Cardiac muscle cell (in vitro differentiated cells and primary cell): Measurements from ENCODE around the gene SETDB2. TPM values are rescaled to one million over a fixed set of nuclear protein-coding genes. Genes with fewer than 3 reads are reported as not detected.

ENCODE experiments used
- DNase-seq, 2 donors: peaks; one replicate each; pipeline versions ENCODE4 v3.0.0 to v3.0.0-alpha.2; 2010 to 2017; ENCODE audit warnings: low read depth in 1 of 2, low spot score in 1 of 2
- H3K27ac ChIP-seq: fragments of 200-600 bp; sonication (generic); 2 replicates; pipeline ENCODE4 v1.5.1; 2016
- H3K27me3 ChIP-seq: fragments of 200-600 bp; sonication (generic); 2 replicates; pipeline ENCODE4 v1.6.0; 2016; ENCODE audit warnings: control low read depth
- H3K36me3 ChIP-seq: fragments of 200-600 bp; sonication (generic); 2 replicates; pipeline ENCODE4 v1.5.1; 2016; ENCODE audit warnings: control low read depth
- H3K4me1 ChIP-seq: fragments of 200-600 bp; sonication (generic); 2 replicates; pipeline ENCODE4 v1.8.1; 2017; ENCODE audit warnings: low read depth, mild to moderate bottlenecking, mixed run types
- H3K4me3 ChIP-seq: fragments of 200-600 bp; sonication (generic); 2 replicates; pipeline ENCODE4 v1.5.1; 2016; ENCODE audit warnings: mild to moderate bottlenecking
- H3K9me3 ChIP-seq: fragments of 200-600 bp; sonication (generic); 2 replicates; pipeline ENCODE4 v1.5.1; 2017; ENCODE audit warnings: low read depth, mild to moderate bottlenecking, control low read depth
- CTCF ChIP-seq: IDR thresholded peaks from 2 replicates; pipeline ENCODE4 v1.5.1; 2012; ENCODE audit warnings: low read depth, mild to moderate bottlenecking, low read length
- polyA plus RNA-seq: library from polyadenylated mRNA; unstranded; fragments of >200 nt; fragmentation: Nextera tagmentation; extraction: Ambion mirVana; gene quantifications from 2 replicates; pipeline ENCODE4 v1.2.1, GENCODE V29; 2016
- total RNA-seq: library from RNA; depleted of rRNA; stranded (reverse); fragments of >200 nt; gene quantifications from 2 replicates; pipeline ENCODE4 v1.2.3, GENCODE V29; 2016

The SETDB2 gene
- total and polyA plus RNA-seq, 2 experiments from 2014 or later = 7.5 to 12.4 TPM

- Histone ChIP-seq H3K4me1 (peaks cover 17% of the 10 kb centered on the region), H3K9me3 (no peaks in the 10 kb centered on the region), H3K36me3 (no peaks in the 10 kb centered on the region), H3K27ac (no peak overlapping the region), H3K27me3 (no peaks in the 10 kb centered on the region), H3K4me3 (no peak overlapping the region)
- TF ChIP-seq CTCF = no peak
- no peak for DNase-seq
These were observed 39.9 kb upstream of the SETDB2 start for GRCh38 chr13:49403996-49404702.

- no peaks in the 10 kb centered on the region for H3K9me3 ChIP-seq
- no peak overlapping the region for H3K27ac ChIP-seq
- no peak overlapping the region for H3K4me3 ChIP-seq
- DNase-seq = no peak
- peaks cover 12% of the 10 kb centered on the region for H3K4me1 ChIP-seq
- H3K36me3 ChIP-seq = no peaks in the 10 kb centered on the region
- no peaks in the 10 kb centered on the region for H3K27me3 ChIP-seq
- no peak for TF ChIP-seq CTCF
These were observed 39.4 kb upstream of the SETDB2 start for GRCh38 chr13:49404703-49405020.

GRCh38 chr13:49407068-49407467, 37.0 kb upstream of the SETDB2 start:
- TF ChIP-seq CTCF = no peak

GRCh38 chr13:49407936-49408335, 36.1 kb upstream of the SETDB2 start:
- Histone ChIP-seq H3K9me3 (no peaks in the 10 kb centered on the region), H3K27me3 (no peaks in the 10 kb centered on the region), H3K27ac (no peak overlapping the region), H3K4me3 (no peak overlapping the region), H3K36me3 (no peaks in the 10 kb centered on the region), H3K4me1 (peaks cover 9% of the 10 kb centered on the region)
- no peak for DNase-seq
- no peak for TF ChIP-seq CTCF

More at GRCh38 chr13:49407068-49407467, 37.0 kb upstream of the SETDB2 start:
- DNase-seq = no peak
- H3K9me3 ChIP-seq = no peaks in the 10 kb centered on the region
- H3K4me3 ChIP-seq = no peak overlapping the region
- no peaks in the 10 kb centered on the region for H3K36me3 ChIP-seq
- H3K4me1 ChIP-seq = peaks cover 12% of the 10 kb centered on the region
- no peaks in the 10 kb centered on the region for H3K27me3 ChIP-seq
- H3K27ac ChIP-seq = no peak overlapping the region

- H3K27me3 ChIP-seq = no peaks in the 10 kb centered on the region
- no peak for TF ChIP-seq CTCF
- DNase-seq = no peak
These were observed 35.1 kb upstream of the SETDB2 start for GRCh38 chr13:49409008-49409407.

GRCh38 chr13:49410006-49410405, 34.1 kb upstream of the SETDB2 start:
- no peak for TF ChIP-seq CTCF
- Histone ChIP-seq H3K27me3 (no peaks in the 10 kb centered on the region), H3K4me1 (peaks cover 9% of the 10 kb centered on the region), H3K9me3 (no peaks in the 10 kb centered on the region), H3K4me3 (no peak overlapping the region), H3K36me3 (no peaks in the 10 kb centered on the region), H3K27ac (no peak overlapping the region)
- no peak for DNase-seq

More at GRCh38 chr13:49409008-49409407, 35.1 kb upstream of the SETDB2 start:
- Histone ChIP-seq H3K4me3 (no peak overlapping the region), H3K36me3 (no peaks in the 10 kb centered on the region), H3K27ac (no peak overlapping the region), H3K4me1 (peaks cover 9% of the 10 kb centered on the region), H3K9me3 (no peaks in the 10 kb centered on the region)
